Measurements from ENCODE around the gene FMO5.
"Not testable (repeated sequence)": the region's sequence is repeated elsewhere in the genome, so short reads cannot be mapped to it uniquely, and the experiment has no call there.

FMO5 gene

DNA sequence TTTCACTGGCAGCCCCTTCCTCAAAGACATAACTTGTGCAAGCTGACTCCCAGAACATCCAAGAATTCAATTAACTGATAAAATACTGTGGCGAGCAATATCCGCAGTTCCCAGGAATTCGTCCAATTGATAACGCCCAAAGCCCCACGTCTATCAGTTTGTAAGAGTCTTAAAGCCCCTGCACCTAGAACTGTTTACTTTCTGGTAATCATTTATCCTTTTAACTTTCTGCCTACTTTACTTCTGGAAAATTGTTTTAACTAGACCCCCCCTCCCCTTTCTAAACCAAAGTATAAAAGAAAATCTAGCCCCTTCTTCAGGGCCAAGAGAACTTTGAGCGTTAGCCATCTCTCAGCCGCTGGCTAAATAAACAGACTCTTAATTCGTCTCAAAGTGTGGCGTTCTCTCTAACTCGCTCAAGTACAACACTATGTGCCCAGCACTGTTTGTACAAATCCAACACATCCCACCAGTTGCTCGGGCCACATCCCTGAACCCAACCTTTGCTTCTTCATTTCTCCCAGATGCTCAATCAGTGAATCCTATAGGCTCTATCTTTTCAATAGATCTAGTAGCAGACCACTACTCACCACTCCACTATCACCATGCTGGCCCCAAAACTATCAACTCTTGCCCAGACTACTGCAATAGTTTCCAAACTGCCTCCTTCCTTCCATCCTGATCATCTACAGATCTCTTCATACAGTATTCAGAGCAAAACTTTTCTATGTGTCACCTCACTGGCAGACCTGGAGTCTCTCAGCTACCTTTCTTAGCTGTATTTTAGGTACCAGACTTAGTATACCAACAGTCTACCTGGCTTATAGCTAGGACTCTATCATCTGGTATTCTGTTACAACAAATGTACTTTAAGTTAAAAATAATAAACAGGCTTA lies 14.0 kb upstream of the FMO5 start:
- no peak for DNase-seq

DNA sequence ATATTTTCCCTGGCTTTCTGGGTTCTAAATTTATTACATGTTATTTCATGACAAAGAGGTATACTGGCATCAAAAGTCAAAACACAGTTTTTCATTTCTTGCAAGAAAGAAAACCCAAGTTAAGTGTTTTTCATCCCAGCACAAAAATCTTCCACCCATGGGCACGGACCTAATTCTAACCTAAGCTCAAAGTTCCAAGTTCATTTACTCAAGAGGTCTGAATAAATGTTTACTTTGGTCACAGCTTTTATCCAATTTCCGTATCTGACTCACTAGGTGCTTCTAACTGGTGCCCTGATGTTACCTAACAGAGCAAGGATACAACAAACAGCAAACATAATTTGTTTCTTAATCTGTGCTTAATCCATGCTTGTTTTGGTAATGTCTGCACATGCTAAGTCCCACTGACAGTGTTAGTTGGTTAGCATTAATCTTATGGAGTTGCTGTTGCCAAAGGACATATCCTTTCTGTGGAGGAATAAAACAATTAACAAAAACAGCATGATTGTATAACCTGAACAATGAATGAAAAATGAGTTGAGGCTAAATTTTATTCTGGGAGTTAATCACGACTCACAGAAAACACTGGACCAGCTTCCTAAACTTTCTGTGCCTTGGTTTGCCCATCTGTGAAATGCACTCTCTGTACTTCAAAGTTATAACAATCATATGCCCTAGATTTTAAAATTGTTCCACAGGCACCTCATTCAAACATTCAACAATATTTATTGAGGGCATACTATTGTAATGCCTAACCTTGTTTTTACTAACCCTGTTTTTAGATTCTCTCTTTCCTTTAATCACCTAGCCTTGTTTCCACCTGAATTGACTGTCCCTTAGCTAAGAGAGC lies 13.1 kb upstream of the FMO5 start:
- DNase-seq: no peak

DNA sequence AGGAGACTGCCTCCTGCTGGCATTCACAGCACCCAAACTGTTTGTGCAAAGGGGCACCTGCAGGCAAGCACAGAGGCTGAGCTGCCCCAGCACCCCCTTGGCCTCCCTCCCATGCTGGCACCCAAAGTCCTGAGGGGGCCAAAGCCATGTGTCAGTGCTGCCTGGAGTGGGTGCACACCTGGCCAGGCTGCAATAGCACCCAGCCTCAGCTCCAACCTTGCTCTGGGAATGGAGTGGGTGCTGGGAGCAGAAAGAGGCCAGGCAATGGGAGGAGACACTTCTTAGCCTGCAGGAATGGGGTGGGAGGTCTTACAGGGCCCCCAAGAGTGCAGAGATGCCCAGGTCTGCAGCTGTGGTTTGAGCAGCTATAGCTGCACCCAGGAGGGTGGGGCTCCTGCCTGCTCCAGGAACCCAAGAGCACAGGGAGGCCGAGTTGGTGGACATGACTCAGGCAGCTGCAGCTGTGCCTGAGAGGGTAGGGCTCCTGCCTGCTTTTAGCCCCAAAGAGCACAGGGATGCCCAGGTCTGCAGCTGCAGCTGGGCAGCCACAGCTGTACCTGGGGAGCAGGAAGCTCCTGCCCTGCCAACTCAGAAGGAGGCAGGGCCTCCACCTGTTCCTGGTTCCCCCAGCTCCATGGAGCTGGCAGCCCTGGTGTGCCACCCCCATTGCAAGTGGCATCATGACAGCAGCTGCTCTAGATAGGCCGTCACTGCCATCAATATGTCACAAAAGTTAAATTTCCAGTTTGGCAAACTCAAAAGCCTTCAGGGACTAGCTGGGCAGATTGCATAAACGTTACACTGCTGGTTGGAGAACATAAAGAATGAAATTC lies 12.0 kb upstream of the FMO5 start:
- DNase-seq: no peak

DNA sequence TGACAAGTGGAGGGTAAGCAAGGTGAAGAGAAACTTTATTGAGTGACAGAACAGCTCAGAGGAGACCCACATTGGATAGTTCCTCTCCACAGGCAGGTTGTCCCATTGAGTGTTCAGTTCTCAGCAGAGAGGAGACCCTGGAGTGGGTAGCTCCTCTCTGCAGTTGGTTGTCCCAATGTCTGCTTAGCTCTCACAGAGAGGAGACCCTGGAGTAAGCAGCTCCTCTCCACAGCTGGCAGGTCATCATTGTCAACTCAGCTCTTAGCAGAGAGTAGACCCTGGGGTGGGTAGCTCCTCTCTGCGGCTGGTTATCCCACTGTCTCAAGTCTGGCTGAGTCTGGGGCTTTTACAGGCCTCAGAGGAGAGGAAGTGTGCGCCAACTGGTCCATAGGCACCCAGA lies 11.3 kb upstream of the FMO5 start:
- DNase-seq: no peak

DNA sequence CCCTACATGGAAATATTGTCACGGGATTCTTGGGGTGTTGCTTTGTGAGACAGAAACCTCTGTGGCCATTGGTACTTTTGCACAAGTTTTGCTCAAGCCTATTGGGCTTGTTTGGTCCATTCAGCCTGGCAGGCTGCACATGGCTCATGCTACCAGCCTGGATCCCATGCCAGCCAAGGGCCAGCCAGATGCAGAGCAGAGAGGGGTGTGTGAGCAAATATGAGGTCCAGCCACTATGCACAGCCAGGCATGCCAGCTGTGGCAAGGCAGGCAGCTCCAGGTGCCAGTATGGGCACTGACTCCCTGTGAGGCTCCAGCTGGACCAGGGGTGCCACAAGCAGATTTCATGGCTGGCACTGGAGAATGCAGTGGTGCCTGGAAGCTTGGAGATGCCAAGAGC lies 10.7 kb upstream of the FMO5 start:
- DNase-seq: no peak

DNA sequence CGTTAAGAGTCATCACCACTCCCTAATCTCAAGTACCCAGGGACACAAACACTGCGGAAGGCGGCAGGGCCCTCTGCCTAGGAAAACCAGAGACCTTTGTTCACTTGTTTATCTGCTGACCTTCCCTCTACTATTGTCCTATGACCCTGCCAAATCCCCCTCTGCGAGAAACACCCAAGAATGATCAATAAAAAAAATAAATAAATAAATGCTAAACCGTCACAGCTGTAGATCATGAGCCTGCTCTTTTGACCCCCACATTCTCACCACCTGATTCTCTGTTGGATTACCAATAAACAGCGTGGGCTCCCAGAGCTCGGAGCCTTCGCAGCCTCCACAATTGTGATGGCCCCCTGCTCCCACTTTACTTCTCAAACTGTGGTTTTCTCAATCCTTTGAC lies 8.8 kb upstream of the FMO5 start:
- not testable (repeated sequence) for DNase-seq

DNA sequence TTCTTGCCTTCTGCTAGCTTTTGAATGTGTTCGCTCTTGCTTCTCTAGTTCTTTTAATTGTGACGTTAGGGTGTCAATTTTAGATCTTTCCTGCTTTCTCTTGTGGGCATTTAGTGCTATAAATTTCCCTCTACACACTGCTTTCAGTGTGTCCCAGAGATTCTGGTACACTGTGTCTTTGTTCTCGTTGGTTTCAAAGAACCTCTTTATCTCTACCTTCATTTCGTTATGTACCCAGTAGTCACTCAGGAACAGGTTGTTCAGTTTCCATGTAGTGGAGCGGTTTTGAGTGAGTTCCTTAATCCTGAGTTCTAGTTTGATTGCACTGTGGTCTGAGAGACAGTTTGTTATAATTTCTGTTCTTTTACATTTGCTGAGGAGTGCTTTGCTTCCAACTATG lies 5.9 kb upstream of the FMO5 start:
- not testable (repeated sequence) for DNase-seq

DNA sequence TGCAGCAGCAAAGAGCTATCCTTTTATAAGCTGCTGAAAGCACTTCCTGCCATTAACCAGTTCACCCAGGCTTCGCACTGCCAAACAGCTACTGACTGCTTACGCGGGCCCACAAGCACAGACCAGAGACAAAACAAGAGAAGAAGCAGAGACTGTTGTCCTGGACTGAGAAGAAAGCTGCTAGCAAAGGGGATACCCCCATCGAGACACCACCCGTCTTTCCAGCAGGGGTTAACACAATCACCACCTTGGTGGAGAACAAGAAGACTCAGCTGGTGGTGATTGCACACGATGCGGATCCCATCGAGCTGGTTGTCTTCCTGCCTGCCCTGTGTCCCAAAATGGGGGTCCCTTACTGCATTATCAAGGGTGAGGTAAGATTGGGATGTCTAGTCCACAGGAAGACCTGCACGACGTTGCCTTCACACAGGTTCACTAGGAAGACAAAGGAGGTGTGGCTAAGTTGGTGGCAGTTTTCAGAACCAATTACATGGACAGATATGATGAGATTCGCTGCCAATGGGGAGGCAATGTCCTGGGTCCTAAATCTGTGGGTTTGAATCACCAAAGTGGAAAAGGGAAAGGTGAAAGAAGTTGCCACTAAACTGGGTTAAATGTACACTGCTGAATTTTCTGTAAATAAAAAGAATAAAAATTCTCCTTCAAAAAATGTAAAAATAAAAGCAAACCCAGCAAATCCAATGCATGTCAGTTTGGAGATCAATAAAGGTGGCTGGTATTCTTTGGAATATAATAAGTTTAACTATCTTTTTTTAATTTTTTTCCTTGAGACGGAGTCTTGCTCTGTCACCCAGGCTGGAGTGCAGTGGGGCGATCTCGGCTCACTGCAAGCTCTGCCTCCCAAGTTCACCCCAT lies 1.2 kb downstream of the FMO5 start:
- DNase-seq: peak; percentile 30

DNA sequence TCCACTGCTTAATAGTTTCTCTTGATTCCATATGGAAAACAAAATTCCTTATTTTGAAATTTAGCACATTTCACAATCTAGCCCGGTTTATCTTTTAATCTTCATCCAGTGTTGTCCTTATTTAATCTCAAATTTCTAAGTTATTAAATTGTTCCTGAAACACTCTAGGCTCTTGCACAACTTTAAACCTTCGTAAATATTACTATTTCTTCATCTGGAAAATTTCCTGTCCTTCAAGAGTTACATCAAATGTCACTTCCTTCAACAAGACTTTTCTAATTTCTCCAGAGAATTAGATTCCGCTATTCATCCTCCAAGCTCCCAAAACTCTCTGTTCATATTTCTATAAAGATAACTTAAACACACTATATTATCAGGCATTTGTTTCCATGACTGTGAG lies 6.5 kb downstream of the FMO5 start:
- no peak for DNase-seq

DNA sequence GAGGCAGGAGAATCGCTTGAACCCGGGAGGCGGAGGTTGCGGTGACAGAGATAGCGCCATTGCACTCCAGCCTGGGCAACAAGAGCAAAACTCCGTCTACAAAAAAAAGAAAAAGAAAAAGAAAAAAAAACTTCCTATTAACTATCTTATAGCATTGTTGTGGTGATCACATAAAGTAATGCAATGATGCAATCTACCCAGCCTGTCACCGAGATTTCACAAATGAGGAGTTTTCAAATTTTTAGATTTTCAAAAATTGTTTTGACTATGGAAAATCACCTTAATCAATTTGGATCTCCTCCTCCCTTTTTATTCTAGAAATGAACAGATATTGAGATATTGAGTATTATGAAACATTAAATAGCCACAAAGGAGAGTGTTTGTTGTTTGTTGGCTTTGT lies 8.0 kb downstream of the FMO5 start:
- DNase-seq: no peak

DNA sequence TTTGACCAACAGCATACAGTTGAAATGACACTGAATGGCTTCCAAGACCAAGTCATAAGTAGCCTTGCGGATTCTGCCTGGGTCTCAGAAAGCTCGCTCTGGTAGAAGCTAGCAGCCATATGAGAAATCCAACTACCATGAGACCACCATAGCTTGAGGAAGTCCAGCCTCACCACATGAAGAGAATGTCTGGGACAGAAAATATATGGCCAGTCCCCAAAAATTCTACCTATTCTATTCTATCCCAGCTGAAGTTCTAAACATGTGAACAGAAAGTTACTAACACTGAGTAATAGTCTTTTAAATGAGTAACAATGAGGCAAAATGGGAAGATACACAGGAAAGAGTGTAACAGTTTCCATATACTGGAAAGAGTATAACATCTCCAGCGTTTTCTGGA lies 9.0 kb downstream of the FMO5 start:
- DNase-seq: no peak

DNA sequence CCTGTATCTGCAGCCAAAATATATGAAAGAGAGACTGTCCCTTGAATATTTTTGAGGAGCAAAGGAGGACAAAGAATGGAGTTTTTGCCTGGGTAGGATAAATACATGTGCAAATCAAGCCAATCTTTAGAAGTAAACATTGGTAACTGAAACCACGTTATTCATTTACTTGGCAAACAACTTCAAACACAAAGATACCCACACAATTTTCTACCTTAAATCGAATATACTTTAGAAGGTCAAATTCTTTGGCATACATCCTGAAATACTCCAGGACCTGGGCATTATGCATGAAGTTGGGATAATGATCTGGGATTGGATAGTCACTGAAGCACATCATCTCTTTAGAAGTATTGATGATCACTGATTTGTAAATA lies 9.6 kb downstream of the FMO5 start:
- DNase-seq: no peak

DNA sequence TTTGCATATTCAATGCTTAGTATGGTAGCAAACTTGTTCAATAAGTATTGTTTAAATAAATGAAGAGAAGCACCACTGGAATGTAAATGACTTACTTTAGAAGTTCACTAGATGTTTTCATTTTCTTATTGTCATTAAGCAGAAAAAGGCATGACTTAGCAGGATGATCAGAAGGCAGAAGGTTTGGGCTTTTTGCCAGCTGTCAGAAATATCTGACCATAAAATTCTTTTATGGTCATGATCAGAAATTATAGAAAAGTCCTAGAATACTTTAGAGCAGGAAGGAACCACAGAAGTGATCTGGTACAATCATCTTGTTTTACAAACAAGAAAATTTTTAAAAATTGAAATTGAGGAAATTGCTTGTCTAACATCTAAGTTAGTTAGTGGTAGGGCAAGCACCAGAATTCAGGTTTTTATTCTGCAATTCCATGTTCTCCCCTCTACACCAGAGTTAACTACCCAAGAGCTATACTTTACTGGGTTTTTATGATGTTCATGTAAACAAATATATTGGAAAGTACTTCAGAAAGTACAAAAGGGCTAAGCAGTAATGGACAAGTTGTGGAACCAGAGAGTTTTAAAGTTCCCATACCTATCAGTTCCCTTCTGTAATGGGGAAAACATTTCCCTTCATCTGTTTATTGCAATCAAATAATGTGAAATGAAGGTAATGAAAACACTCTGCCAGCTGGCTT lies 10.1 kb downstream of the FMO5 start:
- DNase-seq: no peak

DNA sequence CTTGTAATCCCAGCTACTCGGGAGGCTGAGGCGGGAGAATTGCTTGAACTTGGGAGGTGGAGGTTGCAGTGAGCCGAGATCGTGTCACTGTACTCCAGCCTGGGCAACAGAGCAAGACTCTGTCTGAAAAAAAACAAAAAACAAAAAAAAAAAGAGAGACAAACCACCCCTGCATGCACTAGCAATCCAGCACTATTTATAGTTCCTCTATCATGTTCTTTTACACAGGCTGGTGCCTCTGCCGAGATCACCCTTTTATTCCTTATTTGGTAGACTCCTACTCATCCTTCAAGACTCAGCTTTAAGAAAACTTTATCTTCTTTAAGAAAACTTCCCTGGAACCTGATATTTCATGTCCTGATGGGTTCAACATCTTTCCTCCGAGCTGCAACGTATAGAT lies 10.8 kb downstream of the FMO5 start:
- DNase-seq: no peak

DNA sequence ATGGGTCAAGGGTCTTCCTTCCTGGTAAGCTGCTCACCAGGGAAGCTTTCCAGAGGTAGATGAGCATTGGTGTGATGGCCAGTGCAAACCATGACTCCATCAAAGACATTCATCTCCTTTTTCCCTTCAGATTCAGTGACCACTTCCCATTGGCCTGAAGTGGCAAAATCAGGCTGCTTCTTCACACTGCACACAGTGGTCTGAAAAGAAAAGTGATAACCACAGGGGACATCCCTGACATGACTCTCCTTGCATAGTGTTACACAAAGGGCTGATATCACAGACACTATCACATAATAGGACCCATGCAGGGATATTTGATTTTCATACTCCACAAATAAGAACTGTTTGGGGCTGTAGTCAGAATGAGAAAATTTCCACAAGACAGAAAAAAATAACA lies 11.9 kb downstream of the FMO5 start:
- no peak for DNase-seq

DNA sequence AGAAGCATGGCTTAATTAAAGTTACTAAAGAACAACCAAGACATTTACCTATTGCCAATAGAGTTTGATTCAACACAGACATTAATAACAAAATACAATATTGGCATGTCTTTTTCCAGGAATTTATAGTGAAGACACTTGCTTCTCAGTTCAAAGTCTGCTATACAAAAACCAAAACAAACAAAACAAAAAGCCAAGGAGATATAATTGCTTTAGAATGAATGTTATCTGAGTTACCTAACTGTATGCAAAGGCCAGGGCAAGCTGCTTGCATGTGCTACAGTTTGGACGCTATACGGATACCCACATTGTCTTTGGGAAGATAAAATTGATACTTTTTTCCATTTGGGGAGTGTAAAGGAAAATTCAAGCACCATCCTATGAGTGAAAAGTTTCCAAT lies 13.6 kb downstream of the FMO5 start:
- DNase-seq: no peak

DNA sequence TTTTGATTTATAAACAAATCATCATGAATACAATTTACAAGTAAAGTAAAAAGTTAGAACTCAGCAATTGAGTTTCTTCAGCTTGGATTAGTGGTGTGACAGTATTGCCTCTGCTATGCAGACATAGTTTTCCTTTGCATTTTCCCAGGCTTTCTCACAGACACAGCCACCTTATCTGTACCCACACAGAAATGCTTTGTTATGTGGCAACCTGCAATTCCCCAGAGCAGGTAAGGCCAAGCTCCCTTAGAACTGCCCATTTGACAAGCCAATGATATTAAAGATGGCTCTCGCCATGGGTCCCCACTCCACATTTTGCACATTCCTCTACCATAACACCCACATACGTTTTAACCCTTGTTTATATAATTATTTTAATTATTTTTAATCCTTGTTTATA lies 14.2 kb downstream of the FMO5 start:
- DNase-seq: no peak

DNA sequence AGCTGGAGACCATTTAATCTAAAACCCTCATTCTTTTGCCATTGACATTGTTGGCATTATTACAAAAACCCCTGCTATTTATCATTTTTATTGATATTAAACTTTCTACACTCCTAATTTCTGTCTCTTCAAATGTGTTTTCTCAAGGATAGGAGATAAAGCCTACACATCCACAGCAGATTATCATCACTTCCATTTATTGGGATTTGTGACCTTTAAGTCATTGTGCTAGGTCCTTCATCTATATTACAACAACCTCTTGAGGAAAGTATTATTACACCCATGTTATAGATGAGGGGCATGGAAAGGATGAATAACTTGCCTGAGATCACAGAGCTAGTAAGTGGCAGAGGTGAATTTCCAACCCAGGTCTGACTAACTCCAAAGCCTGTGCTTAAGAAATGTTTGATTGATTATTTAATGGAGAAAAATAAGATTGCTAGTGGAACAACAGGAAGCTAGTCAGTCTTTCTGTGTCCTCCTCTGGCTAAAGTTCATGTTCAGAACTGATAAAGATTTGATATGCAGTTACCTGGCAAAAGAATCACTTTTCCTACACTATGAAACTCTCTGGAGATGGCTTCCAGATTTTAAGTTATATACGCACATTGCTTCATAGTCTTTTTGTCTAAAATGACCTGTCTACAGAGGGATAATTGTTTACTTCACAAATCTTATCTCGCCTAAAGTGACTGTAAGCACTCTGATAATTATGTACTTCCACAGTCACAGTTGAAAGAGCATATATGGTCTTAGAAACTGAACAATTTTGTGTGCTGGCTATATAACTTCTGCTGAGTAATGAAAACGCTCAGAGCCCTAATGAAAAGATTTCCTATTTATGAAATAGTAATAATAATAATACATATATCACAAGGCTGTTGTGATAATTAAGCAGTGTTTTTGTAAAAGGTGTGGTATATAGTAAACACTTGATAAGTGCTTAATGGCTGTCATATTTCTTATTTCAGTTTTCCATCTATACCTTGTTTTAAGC lies 15.0 kb downstream of the FMO5 start:
- no peak for DNase-seq

DNA sequence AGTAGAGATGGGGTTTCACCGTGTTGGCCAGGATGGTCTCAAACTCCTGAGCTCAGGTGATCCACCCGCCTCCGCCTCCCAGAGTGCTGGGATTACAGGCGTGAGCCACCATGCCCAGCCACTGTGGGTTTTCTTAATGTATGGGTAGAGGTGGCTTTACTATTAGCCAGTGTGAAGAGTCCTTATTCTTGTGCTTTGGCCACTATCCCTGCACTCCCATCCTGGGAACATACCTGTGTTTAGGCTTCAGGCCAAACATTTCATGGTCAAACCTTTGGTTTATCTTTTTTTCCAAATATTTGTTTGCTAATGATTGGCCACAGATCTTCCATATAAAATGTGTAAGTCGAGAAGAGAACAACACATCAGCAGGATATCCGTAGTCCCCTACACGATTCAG lies 16.5 kb downstream of the FMO5 start:
- no peak for DNase-seq

DNA sequence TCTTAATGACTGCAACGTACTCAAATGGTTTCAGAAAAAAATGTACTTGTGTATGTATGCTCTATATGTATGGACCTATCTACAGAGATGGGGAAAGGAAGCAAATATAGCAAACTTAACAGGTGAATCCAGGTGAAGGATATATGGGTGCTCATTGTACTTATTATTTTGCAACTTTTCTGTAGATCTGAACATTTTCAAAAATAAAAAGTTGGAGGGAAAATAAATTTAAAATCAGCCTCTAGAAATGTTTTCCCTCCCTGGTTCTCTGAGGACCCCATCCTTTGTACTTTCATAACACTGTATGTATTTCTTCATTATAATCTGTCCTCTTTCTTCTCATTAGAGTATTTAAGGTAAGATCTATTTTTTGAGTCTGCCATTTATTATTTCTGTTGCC lies 17.9 kb downstream of the FMO5 start:
- no peak for DNase-seq
